OCI-LY1 (cell line): ENCODE data around the gene ADCK1.

Source experiments
- EZH2 ChIP-seq: fragments of 200-600 bp; sonication (generic), shearing (Covaris generic); IDR thresholded peaks from 2 replicates; pipeline ENCODE4 v1.8.0; 2017; ENCODE audit warnings: borderline replicate concordance, mixed run types, mild to moderate bottlenecking, antibody characterized with exemption, low read length, moderate library complexity, mixed read lengths
- TF ChIP-seq, protein P1 (sequence below): fragments of 200-600 bp; sonication (generic), shearing (Covaris generic); IDR thresholded peaks from 2 replicates; pipeline ENCODE4 v1.5.1; 2017; ENCODE audit warnings: mild to moderate bottlenecking, antibody characterized with exemption, low read length, moderate library complexity, mixed read lengths

DNA sequence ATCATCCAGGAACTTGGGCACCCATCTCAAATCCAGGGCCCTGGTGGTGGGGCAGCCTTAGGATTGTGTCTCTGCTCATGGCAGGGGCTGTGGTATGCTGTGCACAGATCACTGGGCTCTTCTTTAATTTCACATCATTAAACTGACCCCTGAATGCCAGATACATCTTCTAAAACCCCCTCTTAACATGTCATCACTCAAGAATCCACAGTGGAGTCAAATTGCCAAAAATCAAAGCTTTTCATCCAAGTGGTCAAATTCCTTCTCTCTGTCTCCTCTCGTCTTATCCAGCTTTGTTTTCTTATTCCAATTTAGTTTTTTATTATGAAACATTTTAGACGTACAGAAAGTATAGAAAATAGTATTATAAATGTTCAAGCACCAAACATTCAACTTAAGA, 97.5 kb downstream of the ADCK1 start:
- TF ChIP-seq, protein P1, sequence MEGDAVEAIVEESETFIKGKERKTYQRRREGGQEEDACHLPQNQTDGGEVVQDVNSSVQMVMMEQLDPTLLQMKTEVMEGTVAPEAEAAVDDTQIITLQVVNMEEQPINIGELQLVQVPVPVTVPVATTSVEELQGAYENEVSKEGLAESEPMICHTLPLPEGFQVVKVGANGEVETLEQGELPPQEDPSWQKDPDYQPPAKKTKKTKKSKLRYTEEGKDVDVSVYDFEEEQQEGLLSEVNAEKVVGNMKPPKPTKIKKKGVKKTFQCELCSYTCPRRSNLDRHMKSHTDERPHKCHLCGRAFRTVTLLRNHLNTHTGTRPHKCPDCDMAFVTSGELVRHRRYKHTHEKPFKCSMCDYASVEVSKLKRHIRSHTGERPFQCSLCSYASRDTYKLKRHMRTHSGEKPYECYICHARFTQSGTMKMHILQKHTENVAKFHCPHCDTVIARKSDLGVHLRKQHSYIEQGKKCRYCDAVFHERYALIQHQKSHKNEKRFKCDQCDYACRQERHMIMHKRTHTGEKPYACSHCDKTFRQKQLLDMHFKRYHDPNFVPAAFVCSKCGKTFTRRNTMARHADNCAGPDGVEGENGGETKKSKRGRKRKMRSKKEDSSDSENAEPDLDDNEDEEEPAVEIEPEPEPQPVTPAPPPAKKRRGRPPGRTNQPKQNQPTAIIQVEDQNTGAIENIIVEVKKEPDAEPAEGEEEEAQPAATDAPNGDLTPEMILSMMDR: no peak
- TF ChIP-seq EZH2: no peak
